ENCODE results near the gene LIF.

DNA sequence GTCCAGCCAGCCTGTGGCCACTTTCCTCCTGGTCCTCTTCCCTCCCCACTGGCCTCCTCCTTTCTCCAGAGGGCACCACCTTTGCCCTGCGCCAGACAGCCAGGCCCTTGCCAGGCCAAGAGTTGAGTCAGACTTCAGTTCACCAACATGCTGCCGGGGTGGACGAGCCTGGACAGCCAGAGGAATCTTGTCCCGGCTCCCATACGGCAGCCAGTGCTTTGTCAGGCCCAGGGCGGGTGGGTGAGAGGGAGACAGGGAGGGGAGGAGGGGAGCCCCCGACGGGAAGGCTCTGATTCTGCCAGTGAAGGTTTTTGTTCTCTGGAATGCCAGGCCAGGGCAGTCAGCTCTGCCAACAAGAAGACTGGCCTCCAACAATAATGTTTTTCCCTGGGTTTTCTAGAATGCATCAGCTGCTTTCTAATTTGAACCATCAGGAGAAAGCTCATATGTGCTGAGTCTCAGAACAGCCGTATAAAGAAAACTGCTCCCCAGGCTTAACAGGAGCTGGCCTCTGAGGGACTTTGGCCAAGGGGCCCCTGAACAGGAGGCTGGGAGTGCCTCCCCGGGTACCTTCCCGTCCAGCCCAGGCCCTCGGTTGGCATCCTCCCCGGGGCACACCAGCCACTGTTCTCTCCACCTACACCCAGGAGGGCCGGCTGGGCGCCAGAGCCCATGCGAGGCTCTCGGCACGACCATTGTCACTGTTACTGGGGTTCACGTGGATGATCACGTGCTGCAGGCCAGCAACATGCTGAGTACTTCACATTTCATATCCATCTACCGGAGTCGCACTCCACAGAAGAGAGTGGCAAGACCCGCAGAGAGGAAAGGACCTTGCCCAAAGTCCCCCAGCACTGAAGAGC, 28.6 kb downstream of the LIF start:
- TF ChIP-seq CTCF (tag by site-specific recombination; IDR thresholded peaks at IDR 0.05) (no peak), ZNF639 (tag by site-specific recombination; IDR thresholded peaks at IDR 0.05) (no peak), ZNF146 (tag by site-specific recombination; IDR thresholded peaks at IDR 0.05) (no peak), ZNF121 (tag by site-specific recombination; IDR thresholded peaks at IDR 0.05) (no peak), ZNF549 (tag by site-specific recombination; IDR thresholded peaks at IDR 0.05) (no peak), ZNF548 (tag by site-specific recombination; IDR thresholded peaks at IDR 0.05) (no peak), ZNF670 (tag by site-specific recombination; IDR thresholded peaks at IDR 0.05; ENCODE audit: low read depth) (no peak), ZNF112 (tag by site-specific recombination; IDR thresholded peaks at IDR 0.05) (no peak), TCF7L2 (IDR thresholded peaks at IDR 0.05; ENCODE audit: borderline replicate concordance, low read depth, low read length) (no peak), ZBTB10 (tag by site-specific recombination; IDR thresholded peaks at IDR 0.05) (no peak), ZBTB1 (tag by site-specific recombination; IDR thresholded peaks at IDR 0.05) (no peak)
- TF ChIP-seq, protein P1, sequence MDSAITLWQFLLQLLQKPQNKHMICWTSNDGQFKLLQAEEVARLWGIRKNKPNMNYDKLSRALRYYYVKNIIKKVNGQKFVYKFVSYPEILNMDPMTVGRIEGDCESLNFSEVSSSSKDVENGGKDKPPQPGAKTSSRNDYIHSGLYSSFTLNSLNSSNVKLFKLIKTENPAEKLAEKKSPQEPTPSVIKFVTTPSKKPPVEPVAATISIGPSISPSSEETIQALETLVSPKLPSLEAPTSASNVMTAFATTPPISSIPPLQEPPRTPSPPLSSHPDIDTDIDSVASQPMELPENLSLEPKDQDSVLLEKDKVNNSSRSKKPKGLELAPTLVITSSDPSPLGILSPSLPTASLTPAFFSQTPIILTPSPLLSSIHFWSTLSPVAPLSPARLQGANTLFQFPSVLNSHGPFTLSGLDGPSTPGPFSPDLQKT (IDR thresholded peaks at IDR 0.05; ENCODE audit: borderline replicate concordance, low read depth, low read length): no peak
- TF ChIP-seq, protein P2, sequence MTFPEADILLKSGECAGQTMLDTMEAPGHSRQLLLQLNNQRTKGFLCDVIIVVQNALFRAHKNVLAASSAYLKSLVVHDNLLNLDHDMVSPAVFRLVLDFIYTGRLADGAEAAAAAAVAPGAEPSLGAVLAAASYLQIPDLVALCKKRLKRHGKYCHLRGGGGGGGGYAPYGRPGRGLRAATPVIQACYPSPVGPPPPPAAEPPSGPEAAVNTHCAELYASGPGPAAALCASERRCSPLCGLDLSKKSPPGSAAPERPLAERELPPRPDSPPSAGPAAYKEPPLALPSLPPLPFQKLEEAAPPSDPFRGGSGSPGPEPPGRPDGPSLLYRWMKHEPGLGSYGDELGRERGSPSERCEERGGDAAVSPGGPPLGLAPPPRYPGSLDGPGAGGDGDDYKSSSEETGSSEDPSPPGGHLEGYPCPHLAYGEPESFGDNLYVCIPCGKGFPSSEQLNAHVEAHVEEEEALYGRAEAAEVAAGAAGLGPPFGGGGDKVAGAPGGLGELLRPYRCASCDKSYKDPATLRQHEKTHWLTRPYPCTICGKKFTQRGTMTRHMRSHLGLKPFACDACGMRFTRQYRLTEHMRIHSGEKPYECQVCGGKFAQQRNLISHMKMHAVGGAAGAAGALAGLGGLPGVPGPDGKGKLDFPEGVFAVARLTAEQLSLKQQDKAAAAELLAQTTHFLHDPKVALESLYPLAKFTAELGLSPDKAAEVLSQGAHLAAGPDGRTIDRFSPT (tag by site-specific recombination; IDR thresholded peaks at IDR 0.05): no peak

All from HEK293 (cell line).